DMS53 (cell line): ENCODE measurements around the gene URB1.
"Not testable (repeated sequence)": the region's sequence is repeated elsewhere in the genome, so short reads cannot be mapped to it uniquely, and the experiment has no call there.

Experiments used
- DNase-seq: peaks from one replicate; lab custom pipeline; 2025; lab: John Stamatoyannopoulos, UW

URB1 gene

GRCh38 chr21:32371913-32372314, 20.9 kb downstream of the URB1 start:
- no peak for DNase-seq

- no peak for DNase-seq
These were observed 21.6 kb downstream of the URB1 start for GRCh38 chr21:32370998-32371766.

GRCh38 chr21:32368961-32369360, 23.9 kb downstream of the URB1 start:
- not testable (repeated sequence) for DNase-seq

GRCh38 chr21:32368386-32368785, 24.4 kb downstream of the URB1 start:
- DNase-seq = no peak

- no peak for DNase-seq
These were observed 25.7 kb downstream of the URB1 start for GRCh38 chr21:32367158-32367557.

- DNase-seq = no peak
These were observed 26.6 kb downstream of the URB1 start for GRCh38 chr21:32366191-32366590.

GRCh38 chr21:32364796-32365195, 28.0 kb downstream of the URB1 start:
- DNase-seq = no peak

GRCh38 chr21:32364387-32364786, 28.4 kb downstream of the URB1 start:
- no peak for DNase-seq

GRCh38 chr21:32360401-32360975, 32.3 kb downstream of the URB1 start:
- peak; percentile 10 for DNase-seq

GRCh38 chr21:32359719-32360260, 33.0 kb downstream of the URB1 start:
- peak; percentile 34 for DNase-seq

GRCh38 chr21:32356874-32357395, 35.9 kb downstream of the URB1 start:
- DNase-seq = no peak

- no peak for DNase-seq
These were observed 39.7 kb downstream of the URB1 start for GRCh38 chr21:32353002-32353711.

- DNase-seq = no peak
These were observed 40.3 kb downstream of the URB1 start for GRCh38 chr21:32352526-32352925.

GRCh38 chr21:32351428-32351827, 41.4 kb downstream of the URB1 start:
- DNase-seq = no peak

- DNase-seq = no peak
These were observed 41.8 kb downstream of the URB1 start for GRCh38 chr21:32350981-32351380.

- DNase-seq = no peak
These were observed 42.4 kb downstream of the URB1 start for GRCh38 chr21:32350211-32350980.

GRCh38 chr21:32349333-32349944, 43.4 kb downstream of the URB1 start:
- DNase-seq = no peak

- no peak for DNase-seq
These were observed 44.0 kb downstream of the URB1 start for GRCh38 chr21:32348604-32349332.

GRCh38 chr21:32347977-32348376, 44.8 kb downstream of the URB1 start:
- DNase-seq = no peak

- no peak for DNase-seq
These were observed 45.5 kb downstream of the URB1 start for GRCh38 chr21:32347351-32347750.

GRCh38 chr21:32346951-32347350, 45.9 kb downstream of the URB1 start:
- no peak for DNase-seq
